SU-DHL-6 (cell line): Measurements from ENCODE around the gene LONRF2.
A peak's percentile ranks its signal among the peaks of the same experiment; 100 is the strongest.
"Not testable (repeated sequence)": the region's sequence is repeated elsewhere in the genome, so short reads cannot be mapped to it uniquely, and the experiment has no call there.

Experiments used
- H2AFZ ChIP-seq: fragments of 200-600 bp; sonication (generic); 2 replicates; pipeline ENCODE4 v1.6.1; 2014; ENCODE audit warnings: low read depth, mild to moderate bottlenecking, moderate library complexity, mixed read lengths, antibody characterized with exemption, low read length; ENCODE audit not compliant: severe bottlenecking
- H3F3A ChIP-seq: fragments of 200-600 bp; shearing (Covaris generic); 2 replicates; pipeline ENCODE4 v1.6.0; 2016; ENCODE audit warnings: antibody characterized with exemption, mild to moderate bottlenecking; ENCODE audit not compliant: insufficient read depth
- H3K27ac ChIP-seq: fragments of 200-600 bp; sonication (generic); 2 replicates; pipeline ENCODE4 v1.5.1; 2016; ENCODE audit warnings: low read depth, mild to moderate bottlenecking, low read length, moderate library complexity, mixed read lengths
- H3K27me3 ChIP-seq: fragments of 200-600 bp; sonication (generic), shearing (Covaris generic); 2 replicates; pipeline ENCODE4 v1.6.0; 2014; ENCODE audit warnings: mild to moderate bottlenecking, low read length
- H3K36me3 ChIP-seq: fragments of 200-600 bp; sonication (generic); 2 replicates; pipeline ENCODE4 v1.6.1; 2014; ENCODE audit warnings: mild to moderate bottlenecking, low read length, mixed read lengths
- H3K4me2 ChIP-seq: fragments of 300-600, 200-600 bp; shearing (Covaris generic), sonication (generic); 2 replicates; pipeline ENCODE4 v1.6.0; 2014; ENCODE audit warnings: low read length, low read depth, mild to moderate bottlenecking; ENCODE audit not compliant: poor library complexity, severe bottlenecking
- H3K4me3 ChIP-seq: fragments of 200-600 bp; sonication (generic); 2 replicates; pipeline ENCODE4 v1.5.1; 2014; ENCODE audit warnings: antibody characterized with exemption, low read length, mild to moderate bottlenecking, mixed read lengths; ENCODE audit not compliant: insufficient read depth, poor library complexity, severe bottlenecking
- H3K79me2 ChIP-seq: fragments of 200-600 bp; sonication (generic); 2 replicates; pipeline ENCODE4 v1.6.1; 2014; ENCODE audit warnings: mild to moderate bottlenecking, low read length, moderate library complexity; ENCODE audit not compliant: insufficient read depth
- H3K9ac ChIP-seq: fragments of 200-600 bp; sonication (generic); 2 replicates; pipeline ENCODE4 v1.7.0; 2014; ENCODE audit warnings: mild to moderate bottlenecking, low read length
- H3K9me2 ChIP-seq: fragments of 200-600 bp; sonication (generic); replicated peaks from 2 replicates; pipeline ENCODE4 v1.6.1; 2014; ENCODE audit warnings: low read length; ENCODE audit not compliant: insufficient read depth
- H3K9me3 ChIP-seq: fragments of 200-600 bp; sonication (generic); 2 replicates; pipeline ENCODE4 v1.6.1; 2014; ENCODE audit warnings: low read length, mixed read lengths; ENCODE audit not compliant: insufficient read depth
- H4K20me1 ChIP-seq: fragments of 200-600 bp; sonication (generic); 2 replicates; pipeline ENCODE4 v1.6.1; 2014; ENCODE audit warnings: low read depth, mild to moderate bottlenecking, antibody characterized with exemption, low read length, moderate library complexity, mixed read lengths
- CTCF ChIP-seq: fragments of 200-600 bp; sonication (generic); IDR thresholded peaks from one replicate; pipeline ENCODE4 v1.5.1; 2017; ENCODE audit warnings: antibody characterized with exemption, mild to moderate bottlenecking, low read length, moderate library complexity; ENCODE audit not compliant: insufficient read depth, poor library complexity, severe bottlenecking
- EZH2phosphoT487 ChIP-seq: fragments of 200-600 bp; sonication (generic), shearing (Covaris generic); conservative IDR thresholded peaks from 2 replicates; pipeline ENCODE4 v1.6.1; 2018; ENCODE audit warnings: mild to moderate bottlenecking, antibody characterized with exemption, low read length, moderate library complexity, mixed read lengths

LONRF2 gene

GRCh38 chr2:100321866-100322820 is at the start of gene LONRF2:
TSS of gene LONRF2 (minus strand) at chr2:100322501. CDS start at chr2:100322093, 408 bp downstream.
- TF ChIP-seq CTCF (no peak), EZH2phosphoT487 (0 out of 2 replicates have a peak, but pooled peaks have one; percentile 19)
- no peaks in the 10 kb centered on the region for H3K79me2 ChIP-seq
- no peak within 1 kb of the TSS for H3K4me2 ChIP-seq
- no peaks in the 10 kb centered on the region; the same call in 1 of the 2 replicates for H3K27me3 ChIP-seq
- H3F3A ChIP-seq: no peaks in the 10 kb centered on the region
- no peaks in the 10 kb centered on the region for H3K9me2 ChIP-seq
- H3K4me3 ChIP-seq: no peak within 1 kb of the TSS
- no peaks in the 10 kb centered on the region for H3K36me3 ChIP-seq
- H3K27ac ChIP-seq: no peak within 1 kb of the TSS
- H4K20me1 ChIP-seq: no peaks in the 10 kb centered on the region
- H3K9me3 ChIP-seq: peaks cover 12% of the 10 kb centered on the region; the same call in 1 of the 2 replicates
- no peak within 1 kb of the TSS for H2AFZ ChIP-seq
- no peak within 1 kb of the TSS for H3K9ac ChIP-seq

- H3K36me3 ChIP-seq: no peaks in the 10 kb centered on the region
- H3K9ac ChIP-seq: no peak overlapping the region
- no peaks in the 10 kb centered on the region for H3K9me3 ChIP-seq
- TF ChIP-seq CTCF (no peak), EZH2phosphoT487 (no peak)
- no peaks in the 10 kb centered on the region for H4K20me1 ChIP-seq
- H3K27ac ChIP-seq: no peak overlapping the region
- no peaks in the 10 kb centered on the region for H3K27me3 ChIP-seq
- H3K4me3 ChIP-seq: no peak overlapping the region
- H3K9me2 ChIP-seq: no peaks in the 10 kb centered on the region
- no peaks in the 10 kb centered on the region for H3K79me2 ChIP-seq
- H3K4me2 ChIP-seq: no peak overlapping the region
- no peaks in the 10 kb centered on the region for H3F3A ChIP-seq
- H2AFZ ChIP-seq: no peak overlapping the region
These were observed 44.9 kb upstream of the LONRF2 start for GRCh38 chr2:100367163-100367562.

GRCh38 chr2:100365434-100365833 is 43.1 kb upstream of the LONRF2 start:
- Histone ChIP-seq H3K4me3 (no peak overlapping the region), H3F3A (no peaks in the 10 kb centered on the region), H3K4me2 (no peak overlapping the region), H3K36me3 (no peaks in the 10 kb centered on the region), H4K20me1 (no peaks in the 10 kb centered on the region), H3K9me2 (no peaks in the 10 kb centered on the region), H2AFZ (no peak overlapping the region), H3K9me3 (no peaks in the 10 kb centered on the region), H3K9ac (no peak overlapping the region), H3K79me2 (no peaks in the 10 kb centered on the region), H3K27ac (no peak overlapping the region), H3K27me3 (no peaks in the 10 kb centered on the region)
- TF ChIP-seq CTCF (no peak), EZH2phosphoT487 (no peak)

- not testable (repeated sequence) for H4K20me1 ChIP-seq, H3K4me2 ChIP-seq, H2AFZ ChIP-seq, H3K9me3 ChIP-seq, H3K27me3 ChIP-seq, H3F3A ChIP-seq, H3K36me3 ChIP-seq, H3K79me2 ChIP-seq, H3K27ac ChIP-seq, H3K9me2 ChIP-seq, H3K9ac ChIP-seq, H3K4me3 ChIP-seq
These were observed 40.0 kb upstream of the LONRF2 start for GRCh38 chr2:100362269-100362668.
